NCI-H460 (cell line): Measurements from ENCODE around the gene PYGO1. TPM values are rescaled to one million over a fixed set of nuclear protein-coding genes. Genes with fewer than 3 reads are reported as not detected.

Experiments used
- DNase-seq: peaks from one replicate; pipeline ENCODE4 v3.0.0-alpha.2; 2016; ENCODE audit warnings: low read depth; ENCODE audit errors: extremely low read depth
- total RNA-seq: library from RNA; depleted of rRNA; stranded (reverse); fragments of >200 nt; shearing (Covaris generic); gene quantifications from 2 replicates; pipeline ENCODE4 v1.2.3, GENCODE V29; 2014

PYGO1 gene
- total RNA-seq, 1 experiment from 2014 or later = 13.0 TPM

DNA sequence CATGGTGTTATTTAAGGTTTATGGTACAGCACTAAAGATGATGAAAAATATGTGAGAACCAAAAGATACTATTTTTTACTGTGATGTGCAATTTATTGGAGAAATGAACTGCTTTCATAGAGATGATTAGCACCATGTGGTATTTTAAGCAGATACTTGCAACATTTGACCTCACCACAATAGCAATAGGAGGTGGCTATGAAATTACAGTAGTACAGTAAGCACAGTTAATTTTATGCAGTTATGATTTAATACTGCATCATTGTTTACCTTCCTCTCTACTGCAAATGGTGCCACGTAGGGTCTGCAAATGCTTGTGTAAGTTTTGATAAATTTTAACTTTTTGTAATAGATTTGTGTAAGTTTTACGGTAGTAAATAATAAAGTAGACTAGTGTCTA is 14.0 kb downstream of the PYGO1 start:
- DNase-seq = no peak

DNA sequence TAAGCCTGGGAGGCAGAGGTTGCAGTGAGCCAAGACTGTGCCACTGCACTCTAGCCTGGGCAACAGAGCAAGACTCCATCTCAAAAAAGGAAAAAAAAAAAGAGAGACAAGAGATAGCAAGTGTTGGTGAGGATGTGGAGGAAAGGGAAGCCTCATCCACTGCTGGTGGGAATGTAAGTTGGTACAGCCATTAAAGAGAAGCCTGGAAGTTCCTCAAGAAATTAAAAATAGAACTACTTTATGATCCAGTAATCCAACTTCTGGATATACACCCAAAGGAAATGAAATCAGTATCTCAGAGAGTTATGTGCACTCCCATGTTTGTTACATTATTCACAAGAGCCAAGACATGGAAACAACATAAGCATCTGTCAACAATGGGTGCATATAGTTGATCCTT is 14.9 kb downstream of the PYGO1 start:
- no peak for DNase-seq

DNA sequence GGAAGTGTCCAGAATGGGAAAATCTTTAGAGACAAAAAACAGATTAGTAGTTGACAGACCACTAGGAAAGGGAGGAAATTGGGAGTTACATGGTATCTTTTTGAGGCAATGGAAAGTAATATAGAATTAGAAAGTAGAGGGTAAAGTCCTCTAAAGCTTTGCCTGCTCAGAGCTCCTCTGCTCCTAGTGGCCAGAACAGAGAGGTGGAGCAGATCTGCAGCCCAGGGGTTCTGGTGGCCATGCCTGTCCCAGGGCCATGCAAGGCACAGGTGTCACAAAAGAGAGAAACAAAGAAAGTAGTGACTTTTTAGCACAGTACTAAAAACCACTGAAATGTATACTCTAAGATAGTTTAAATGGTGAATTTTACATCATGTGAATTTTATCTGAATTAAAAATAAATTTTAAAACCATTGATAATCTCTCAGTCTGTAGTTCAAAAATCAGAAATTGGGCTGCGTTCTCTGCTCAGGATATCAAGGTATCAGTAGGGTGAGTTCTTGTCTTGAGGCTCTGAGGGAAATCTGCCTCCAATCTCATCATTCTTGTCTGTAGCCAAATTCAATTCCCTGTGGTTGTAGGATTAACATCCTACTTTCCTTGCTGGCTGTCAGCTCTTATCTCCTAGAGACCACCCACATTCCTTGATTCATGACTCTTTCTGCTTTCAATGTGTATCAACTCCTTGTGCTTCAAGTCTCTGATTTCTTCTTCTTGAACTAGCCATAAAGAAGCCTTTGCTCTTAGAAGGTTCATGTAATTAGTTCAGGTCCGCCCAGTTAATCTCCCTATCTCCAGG is 23.6 kb downstream of the PYGO1 start:
- DNase-seq = no peak

DNA sequence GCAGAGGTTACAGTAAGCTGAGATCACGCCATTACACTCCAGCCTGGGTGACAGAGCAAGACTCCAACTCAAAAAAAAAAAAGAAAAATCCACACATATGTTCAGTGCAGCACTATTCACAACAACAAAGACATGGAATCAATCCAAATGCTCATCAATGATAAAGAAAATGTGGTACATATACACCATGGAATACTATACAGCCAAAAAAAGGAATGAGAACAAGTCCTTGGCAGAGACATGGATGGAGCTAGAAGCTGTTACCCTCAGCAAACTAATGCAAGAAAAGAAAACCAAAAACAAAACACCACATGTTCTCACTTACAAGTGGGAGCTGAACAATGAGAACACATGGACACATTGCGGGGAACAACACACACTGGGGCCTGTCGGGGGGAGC is 25.5 kb downstream of the PYGO1 start:
- no peak for DNase-seq

DNA sequence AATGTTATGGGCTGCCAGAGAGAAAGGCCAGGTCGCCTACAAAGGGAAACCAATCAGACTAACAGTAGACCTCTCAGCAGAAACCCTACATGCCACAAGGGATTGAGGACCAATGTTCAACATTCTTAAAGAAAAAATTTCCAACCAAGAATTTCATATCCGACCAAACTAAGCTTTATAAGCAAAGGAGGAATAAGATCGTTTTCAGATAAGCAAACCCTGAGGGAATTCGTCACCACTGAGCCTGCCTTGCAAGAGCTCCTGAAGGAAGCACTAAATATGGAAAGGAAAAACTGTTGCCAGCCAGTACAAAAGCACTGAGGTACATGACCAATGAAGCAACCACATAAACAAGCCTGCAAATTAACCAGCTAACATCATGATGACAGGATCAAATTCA is 33.1 kb downstream of the PYGO1 start:
- no peak for DNase-seq

DNA sequence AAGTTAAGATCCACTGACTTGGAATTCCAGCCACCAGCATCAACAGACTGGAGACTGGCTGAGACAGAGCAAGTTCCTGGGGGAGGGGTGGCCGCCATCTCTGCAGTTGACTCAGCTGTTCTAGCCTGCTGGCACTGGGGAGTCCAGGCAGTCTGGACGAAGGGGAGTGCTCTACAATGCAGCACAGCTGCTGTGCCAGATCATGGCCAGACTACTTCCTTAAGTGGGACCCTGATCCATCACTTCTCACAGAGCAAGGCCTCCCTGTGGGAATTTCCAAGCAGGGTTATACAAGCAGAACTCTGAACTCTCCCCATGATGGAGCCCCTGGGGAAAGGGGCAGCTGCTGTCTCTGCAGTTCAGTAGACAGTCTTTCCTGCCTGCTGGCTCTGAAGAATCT is 35.2 kb downstream of the PYGO1 start:
- no peak for DNase-seq

DNA sequence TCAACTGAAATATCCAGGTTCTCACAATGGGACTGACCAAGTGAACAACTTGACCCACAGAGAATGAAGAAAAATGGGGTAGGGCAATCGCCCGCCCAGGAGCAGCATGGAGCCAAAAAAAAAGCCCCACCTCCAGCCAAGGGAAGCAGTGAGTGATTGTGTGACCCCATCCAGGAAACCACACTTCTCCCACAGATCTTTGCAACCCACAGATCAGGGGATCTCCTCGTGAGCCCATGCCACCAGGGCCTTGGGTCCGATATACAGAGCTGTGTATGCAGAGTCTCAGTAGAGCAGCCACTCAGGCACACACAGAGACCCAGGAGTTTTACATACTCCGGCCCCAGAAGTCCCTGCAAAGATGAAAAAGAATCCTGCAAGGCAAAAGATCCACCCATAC is 35.7 kb downstream of the PYGO1 start:
- DNase-seq = no peak

DNA sequence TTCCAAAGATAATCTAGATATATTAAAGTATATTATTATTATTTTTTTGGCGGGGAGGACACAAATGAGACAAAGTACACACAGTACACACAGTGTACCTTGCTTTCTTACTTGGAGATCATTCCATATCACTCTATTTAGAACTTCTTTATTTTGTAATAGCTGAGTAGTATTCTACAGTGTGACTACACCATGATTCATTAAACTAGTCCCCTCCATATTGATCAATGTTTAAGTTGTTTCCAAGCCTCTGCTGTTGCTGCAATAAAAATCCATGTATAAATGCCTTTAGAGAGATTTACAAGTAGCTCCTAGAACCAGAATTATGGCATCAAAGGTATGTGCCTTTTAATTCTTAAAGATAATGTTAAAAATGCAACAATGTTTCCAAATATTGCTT is 38.8 kb downstream of the PYGO1 start:
- no peak for DNase-seq

DNA sequence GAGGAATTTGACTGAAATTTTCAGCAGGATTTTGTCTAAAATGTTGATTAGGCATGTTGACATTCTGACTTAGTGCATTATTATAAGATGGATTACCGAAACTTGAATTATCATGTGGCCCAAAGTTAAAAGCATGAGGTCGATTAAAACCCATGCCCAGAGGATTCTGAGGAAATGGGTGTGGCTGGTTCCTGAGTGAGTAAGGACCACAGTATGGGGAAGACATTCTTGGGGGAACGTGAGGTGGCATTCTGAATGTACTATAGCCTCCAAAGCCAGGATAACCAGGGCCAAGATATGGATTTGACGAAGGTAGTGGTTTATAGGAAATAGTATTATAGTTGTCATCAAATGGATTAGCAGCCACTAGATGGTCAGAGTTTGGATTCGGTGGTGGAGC is 41.4 kb downstream of the PYGO1 start:
- no peak for DNase-seq

DNA sequence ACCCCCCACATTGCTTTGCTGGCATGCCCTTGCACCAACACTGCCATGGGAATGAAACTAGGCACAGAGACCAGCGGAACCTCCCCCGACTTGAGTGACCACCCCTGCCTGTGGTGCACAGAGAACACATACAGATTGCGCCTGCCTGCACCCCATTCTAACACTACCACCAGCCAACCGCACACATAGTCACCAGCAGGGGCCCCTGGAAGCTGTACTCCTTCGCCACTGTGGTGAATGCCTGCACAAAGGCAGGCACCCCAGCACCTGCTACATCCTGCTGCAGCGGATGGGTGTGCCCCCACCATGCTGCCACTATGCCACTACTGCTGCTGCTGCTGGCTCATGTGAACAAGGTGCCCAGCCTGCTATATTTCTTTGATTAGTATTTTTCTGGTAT is 52.7 kb downstream of the PYGO1 start:
- DNase-seq = no peak

DNA sequence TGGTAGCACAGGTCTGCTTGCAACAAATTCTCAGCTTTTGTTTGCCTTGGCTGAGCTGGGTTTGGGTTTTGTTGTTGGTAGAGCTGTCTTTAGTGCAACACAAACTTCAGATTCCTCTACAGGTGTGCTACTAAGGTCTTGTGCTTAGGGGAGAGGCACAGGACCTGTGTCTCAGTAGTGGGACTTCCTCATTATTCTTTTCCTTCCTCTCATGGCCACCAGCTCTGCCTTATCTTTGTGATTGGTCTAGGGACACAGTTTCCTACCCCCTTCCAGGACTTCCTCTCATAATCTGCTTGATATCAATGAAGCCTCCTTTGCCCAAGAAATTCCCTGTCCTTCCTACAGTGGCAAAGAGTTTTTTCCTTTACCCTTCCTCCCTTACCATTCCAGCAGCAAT is 55.2 kb downstream of the PYGO1 start:
- DNase-seq = no peak

DNA sequence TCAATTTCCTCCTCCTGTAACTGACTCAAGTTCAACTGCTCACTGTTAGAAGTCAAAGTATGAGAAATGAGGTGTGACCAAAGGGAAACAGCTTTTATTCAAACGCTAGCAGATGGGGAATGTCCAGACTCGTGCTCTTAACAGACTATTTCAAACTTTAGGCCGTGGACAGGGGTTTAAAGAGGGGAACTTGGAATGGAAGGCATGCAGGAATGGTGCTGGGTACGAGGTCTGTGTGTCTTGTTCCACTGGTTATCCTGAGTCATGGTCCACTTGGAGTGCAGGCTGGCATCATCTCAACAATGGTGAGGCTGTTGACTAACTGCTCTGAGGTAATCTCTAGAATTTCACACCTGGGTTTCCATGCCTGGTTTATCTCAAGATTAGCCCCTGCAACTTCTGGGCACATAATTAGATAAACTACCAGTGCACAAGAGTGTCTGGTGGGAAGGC is 57.3 kb downstream of the PYGO1 start:
- peak; percentile 15 for DNase-seq

DNA sequence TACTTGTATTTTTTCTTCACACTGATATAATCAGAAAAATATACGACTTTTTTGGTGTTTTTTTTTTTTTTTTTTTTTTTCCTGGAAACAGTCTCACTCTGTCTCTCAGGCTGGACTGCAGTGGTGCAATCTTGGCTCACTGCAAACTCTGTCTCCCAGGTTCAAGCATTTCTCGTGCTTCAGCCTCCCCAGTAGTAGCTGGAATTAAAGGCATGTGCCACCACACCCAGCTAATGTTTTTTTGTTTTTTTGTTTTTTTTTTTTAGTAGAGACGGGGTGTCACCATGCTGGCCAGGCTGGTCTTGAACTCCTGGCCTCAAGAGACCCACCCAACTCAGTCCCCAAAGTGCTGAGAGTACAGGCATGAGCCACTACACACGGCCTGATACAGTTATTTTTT is 59.3 kb downstream of the PYGO1 start:
- no peak for DNase-seq

DNA sequence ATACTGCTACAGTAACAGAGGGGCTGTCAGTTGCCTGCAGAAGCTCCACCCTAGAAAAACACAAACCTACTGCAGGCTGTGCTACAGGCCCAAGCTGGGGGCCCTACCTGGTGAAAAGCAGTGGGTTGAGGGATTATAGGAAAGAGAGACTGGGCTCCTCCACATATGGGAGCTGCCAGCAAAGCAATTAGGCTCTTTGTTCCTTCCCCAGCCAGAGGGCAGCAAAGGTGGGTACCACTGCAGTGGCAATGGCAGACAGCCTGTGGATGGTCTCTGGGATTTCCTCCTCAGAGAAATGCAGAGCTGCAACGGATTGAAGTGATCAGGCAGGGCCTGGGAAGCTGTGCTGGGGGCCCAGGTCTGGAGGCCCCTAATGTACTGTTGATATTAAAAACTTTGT is 61.0 kb downstream of the PYGO1 start:
- DNase-seq = no peak

DNA sequence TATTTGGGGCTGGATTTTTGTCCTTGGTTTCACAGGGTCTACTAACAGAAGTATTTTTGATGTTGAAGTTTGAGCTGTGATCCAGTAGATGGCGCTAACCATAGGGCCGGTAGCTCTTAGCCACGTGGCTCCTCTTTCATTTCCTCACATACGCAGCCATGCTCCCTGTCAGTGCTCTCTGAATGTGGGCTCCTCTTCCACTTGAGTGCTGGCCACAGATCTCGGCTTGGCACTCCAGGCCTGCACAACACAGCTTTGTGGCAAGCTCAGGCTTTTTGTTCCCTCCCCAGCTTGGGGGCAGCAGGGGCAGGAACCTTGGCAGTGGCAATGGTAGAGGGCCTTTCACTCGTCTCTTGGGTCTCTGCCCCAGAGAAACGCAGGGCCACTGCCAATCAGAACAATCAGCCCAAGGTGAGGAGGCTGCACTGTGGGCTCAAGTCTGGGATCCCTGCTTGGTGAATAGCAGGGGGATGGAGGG is 61.5 kb downstream of the PYGO1 start:
- DNase-seq = peak; percentile 41

DNA sequence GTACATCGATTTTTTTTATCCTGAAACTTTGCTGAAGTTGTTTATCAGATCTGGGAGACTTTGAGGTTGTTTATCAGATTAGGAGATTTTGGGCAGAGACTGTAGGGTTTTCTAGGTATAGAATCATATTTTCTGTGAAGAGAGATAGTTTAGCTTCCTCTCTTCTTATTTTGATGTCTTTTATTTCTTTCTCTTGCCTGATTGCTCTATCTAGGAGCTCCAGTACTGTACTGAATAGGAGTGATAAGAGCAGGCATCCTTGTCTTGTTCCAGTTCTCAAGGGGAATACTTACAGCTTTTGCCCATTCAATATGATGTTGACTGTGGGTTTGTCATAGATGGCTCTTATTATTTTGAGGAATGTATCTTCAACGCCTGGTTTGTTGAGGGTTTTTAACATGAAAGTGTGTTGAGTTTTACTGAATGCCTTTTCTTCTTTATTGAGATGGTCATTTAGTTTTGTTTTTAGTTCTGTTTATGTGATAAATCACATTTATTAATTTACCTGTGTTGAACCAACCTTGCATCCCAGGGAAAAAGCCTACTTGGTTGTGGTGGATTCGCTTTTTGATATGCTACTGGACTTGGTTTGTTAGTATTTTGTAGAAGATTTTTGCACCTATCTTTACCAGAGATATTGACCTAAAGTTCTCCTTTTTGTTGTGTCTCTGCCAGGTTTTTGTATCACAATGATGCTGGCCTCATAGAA is 65.2 kb downstream of the PYGO1 start:
- no peak for DNase-seq

DNA sequence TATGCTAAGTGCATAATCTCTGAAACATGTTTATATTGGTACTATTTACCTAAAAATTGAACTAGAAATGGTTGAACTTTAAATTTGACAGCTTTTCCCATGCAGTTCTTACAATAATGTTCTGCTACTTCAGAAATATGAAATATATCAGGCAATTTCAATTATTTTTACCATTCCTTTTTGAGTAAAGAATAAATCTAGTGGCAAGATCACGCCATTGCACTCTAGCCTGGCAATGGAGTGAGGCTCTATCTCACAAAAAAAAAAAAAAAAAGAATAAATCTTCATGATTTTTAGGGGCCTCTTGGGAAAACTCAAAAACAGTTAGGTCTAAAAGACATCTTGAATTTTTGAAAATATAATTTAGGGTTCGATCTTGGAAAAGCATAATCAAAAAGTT is 69.5 kb downstream of the PYGO1 start:
- DNase-seq = no peak

DNA sequence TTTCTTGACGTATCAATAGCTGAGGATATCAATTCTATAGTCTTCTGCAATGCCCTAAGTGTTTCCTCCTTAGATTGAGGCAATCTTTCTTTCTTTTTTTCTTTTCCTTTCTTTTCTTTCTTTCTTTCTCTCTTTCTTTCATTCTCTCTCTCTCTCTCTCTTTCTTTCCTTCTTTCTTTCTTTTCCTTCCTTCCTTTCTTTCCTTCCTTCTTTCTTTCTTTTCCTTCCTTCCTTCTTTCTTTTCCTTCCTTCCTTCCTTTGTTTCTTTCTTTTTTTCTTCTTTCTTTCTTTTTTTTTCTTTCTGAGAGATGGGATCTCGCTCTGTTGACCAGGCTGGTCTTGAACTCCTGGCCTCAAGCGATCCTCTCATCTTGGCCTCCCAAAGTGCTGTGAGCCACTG is 70.1 kb downstream of the PYGO1 start:
- no peak for DNase-seq

DNA sequence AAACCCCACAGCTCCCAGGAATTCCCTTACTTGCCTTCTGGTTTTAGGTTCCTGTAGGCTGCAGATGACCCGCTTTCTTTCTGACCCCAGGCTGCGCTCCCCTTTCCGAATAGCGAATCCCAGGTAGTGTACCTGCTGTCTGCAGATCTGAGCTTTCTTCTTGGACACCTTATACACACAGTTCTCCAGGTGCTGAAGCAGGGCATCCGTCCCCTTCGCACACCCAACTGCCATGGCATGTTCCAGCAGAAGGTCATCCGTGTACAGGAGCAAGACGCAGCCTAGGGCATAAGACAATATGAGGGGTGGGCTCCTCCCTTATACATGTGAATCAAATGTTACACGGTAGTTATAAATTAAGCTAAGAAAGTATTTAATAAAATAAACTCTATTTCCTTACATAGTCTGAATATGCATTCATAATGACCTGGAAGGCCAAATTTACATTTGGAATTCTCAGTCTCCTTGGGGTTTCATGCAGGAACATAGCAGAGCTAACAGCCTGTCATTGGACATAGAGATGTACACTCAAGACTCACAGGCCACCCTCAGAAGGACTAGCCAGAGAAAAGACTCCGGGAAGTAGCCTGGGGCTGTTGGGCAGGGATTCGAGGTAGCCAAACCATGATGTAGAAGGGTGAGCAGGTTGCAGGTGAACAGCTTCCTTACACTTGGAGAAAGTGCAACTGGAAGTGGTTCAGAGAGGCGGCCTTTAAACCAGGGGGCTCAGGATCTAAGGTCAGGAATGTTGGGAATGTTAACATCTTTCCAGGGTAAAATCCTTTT is 72.0 kb downstream of the PYGO1 start:
- DNase-seq = no peak

DNA sequence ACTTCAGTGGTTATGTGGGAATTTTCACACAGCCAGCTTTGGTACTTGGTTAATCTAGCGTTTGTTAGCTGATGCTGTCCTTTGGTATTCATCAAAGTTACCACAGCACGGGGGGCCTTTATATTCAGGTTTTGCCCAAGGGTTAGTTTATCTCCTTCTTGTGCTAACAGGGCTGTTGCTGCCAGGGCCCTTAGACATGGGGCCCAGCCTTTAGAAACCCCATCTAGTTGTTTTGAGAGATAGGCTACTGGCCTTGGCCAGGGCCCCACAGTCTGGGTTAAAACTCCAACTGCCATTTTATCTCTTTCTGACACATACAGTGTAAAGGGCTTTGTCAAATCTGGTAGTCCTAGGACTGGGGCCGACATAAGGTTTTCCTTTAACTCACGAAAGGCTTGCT is 72.7 kb downstream of the PYGO1 start:
- no peak for DNase-seq

DNA sequence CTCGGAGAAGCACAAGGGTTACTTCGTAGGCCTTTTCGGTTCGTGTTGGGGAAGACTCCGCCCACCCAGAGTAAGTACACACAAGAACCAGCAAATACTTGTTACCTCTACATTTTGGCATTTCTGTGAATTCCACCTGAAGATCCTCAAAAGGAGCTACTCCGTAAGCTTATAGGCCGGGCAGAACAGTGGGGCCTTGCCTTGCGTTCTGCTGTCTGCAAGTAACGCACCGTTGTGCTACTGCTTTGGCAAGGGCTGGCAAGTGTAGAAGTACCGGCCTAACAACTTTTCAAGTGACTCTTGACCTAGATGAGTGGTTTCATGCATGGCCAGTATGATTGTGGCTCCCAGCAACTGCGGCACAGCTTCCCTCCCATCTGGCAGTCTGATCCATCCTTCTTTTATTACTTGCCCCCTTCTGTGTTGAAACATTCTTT is 73.7 kb downstream of the PYGO1 start:
- DNase-seq = no peak
